Esophagus (tissue), 2 donors: ENCODE measurements around the gene BCKDHB. TPM values are rescaled to one million over a fixed set of nuclear protein-coding genes. Genes with fewer than 3 reads are reported as not detected.

ENCODE experiments used
- H3K27ac ChIP-seq, 2 donors: one replicate each; pipeline ENCODE4 v1.5.1; 2013; ENCODE audit warnings: low read depth in 2 of 2, mild to moderate bottlenecking in 2 of 2, inconsistent platforms in 1 of 2, low read length in 1 of 2, moderate library complexity in 1 of 2
- H3K27me3 ChIP-seq, 2 donors: one replicate each; pipeline ENCODE4 v1.6.1; 2013; ENCODE audit warnings: low read length in 2 of 2, control low read depth in 1 of 2, mild to moderate bottlenecking in 1 of 2; ENCODE audit not compliant: insufficient read depth in 2 of 2, control insufficient read depth in 1 of 2
- H3K36me3 ChIP-seq, 2 donors: one replicate each; pipeline ENCODE4 v1.6.1; 2013; ENCODE audit warnings: low read length in 1 of 2; ENCODE audit not compliant: control insufficient read depth in 2 of 2, insufficient read depth in 2 of 2
- H3K4me1 ChIP-seq, 2 donors: one replicate each; pipeline ENCODE4 v1.6.1; 2013; ENCODE audit warnings: low read length in 1 of 2; ENCODE audit not compliant: control insufficient read depth in 2 of 2, insufficient read depth in 2 of 2
- H3K4me3 ChIP-seq, 2 donors: one replicate each; pipeline ENCODE4 v1.5.1; 2013; ENCODE audit warnings: low read length in 2 of 2, mild to moderate bottlenecking in 2 of 2, low read depth in 1 of 2, moderate library complexity in 1 of 2
- H3K9me3 ChIP-seq, 2 donors: one replicate each; pipeline ENCODE4 v1.6.1; 2013; ENCODE audit warnings: mild to moderate bottlenecking in 2 of 2, low read depth in 1 of 2, low read length in 1 of 2, moderate library complexity in 1 of 2; ENCODE audit not compliant: control insufficient read depth in 2 of 2, insufficient read depth in 1 of 2
- WGBS, 2 donors: extraction: QIAGEN DNeasy Blood & Tissue Kit; methylation state at CpG; one replicate each; pipeline ENCODE4 v1.1.7; 2013; 5-methylcytosine and 5-hydroxymethylcytosine counted together
- polyA plus RNA-seq, 2 donors: library from polyadenylated mRNA; stranded (reverse); fragments of 200-250 nt; gene quantifications; one replicate each; pipeline ENCODE4 v1.2.3, GENCODE V29; 2013
- donor health status: healthy with polysubstance abuse.
- donor health status: Bipolar disorder and iron deficiency.

Gene BCKDHB
- polyA plus RNA-seq, 2 donors = 3.4 to 6.9 TPM

GRCh38 chr6:80145509-80145908 is 39.0 kb downstream of the BCKDHB start:
- H3K27ac ChIP-seq = no peak overlapping the region
- no peak overlapping the region for H3K4me3 ChIP-seq
- no peaks in the 10 kb centered on the region for H3K36me3 ChIP-seq
- no peaks in the 10 kb centered on the region for H3K27me3 ChIP-seq
- peaks cover 0 to 3% of the 10 kb centered on the region in 2 donors for H3K4me1 ChIP-seq
- H3K9me3 ChIP-seq = no peaks in the 10 kb centered on the region

DNA sequence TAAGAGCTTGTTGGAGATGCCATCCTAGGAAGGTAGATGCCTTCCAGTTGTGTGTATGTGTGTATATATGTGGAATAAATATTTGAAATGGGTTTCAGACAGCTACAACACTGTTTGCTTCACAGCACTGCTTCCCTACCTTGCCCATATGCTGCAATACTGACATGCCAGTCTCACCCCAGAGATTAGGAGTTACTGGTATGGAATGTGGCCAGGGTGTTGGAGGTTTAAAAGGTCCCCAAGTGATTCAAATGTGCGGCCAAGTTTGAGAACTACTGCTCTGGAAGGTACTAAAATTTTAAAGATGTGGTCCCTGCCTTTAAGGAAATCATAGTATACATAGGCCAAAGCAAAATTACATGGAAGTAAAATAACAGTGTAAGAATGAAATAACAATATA is 39.5 kb downstream of the BCKDHB start:
- WGBS, 2 donors = 93 to 94% methylated on average over 1 of the region's 1 CpG
- Histone ChIP-seq H3K4me1 (peaks cover 0 to 3% of the 10 kb centered on the region in 2 donors), H3K27ac (no peak overlapping the region), H3K9me3 (no peaks in the 10 kb centered on the region), H3K36me3 (no peaks in the 10 kb centered on the region), H3K4me3 (no peak overlapping the region), H3K27me3 (no peaks in the 10 kb centered on the region)

GRCh38 chr6:80148220-80148619 is 41.7 kb downstream of the BCKDHB start:
- WGBS, 2 donors = 94 to 97% methylated on average over 1 of the region's 1 CpG
- no peaks in the 10 kb centered on the region for H3K36me3 ChIP-seq
- H3K27me3 ChIP-seq = no peaks in the 10 kb centered on the region
- no peak overlapping the region for H3K4me3 ChIP-seq
- H3K4me1 ChIP-seq = peaks cover 0 to 3% of the 10 kb centered on the region in 2 donors
- H3K9me3 ChIP-seq = no peaks in the 10 kb centered on the region
- no peak overlapping the region for H3K27ac ChIP-seq

- Histone ChIP-seq H3K9me3 (no peaks in the 10 kb centered on the region), H3K36me3 (no peaks in the 10 kb centered on the region), H3K27ac (no peak overlapping the region), H3K4me3 (no peak overlapping the region), H3K27me3 (no peaks in the 10 kb centered on the region), H3K4me1 (no peaks in the 10 kb centered on the region)
- 93% methylated on average over 2 of the region's 2 CpGs for WGBS, 2 donors
Measured at GRCh38 chr6:80151635-80152034, 45.2 kb downstream of the BCKDHB start.

- H3K27ac ChIP-seq = no peak overlapping the region
- WGBS, 2 donors = 98 to 99% methylated on average over 2 of the region's 2 CpGs
- H3K4me3 ChIP-seq = no peak overlapping the region
- no peaks in the 10 kb centered on the region for H3K4me1 ChIP-seq
- H3K9me3 ChIP-seq = no peaks in the 10 kb centered on the region
- H3K36me3 ChIP-seq = no peaks in the 10 kb centered on the region
- H3K27me3 ChIP-seq = no peaks in the 10 kb centered on the region
Measured at GRCh38 chr6:80154160-80154559, 47.7 kb downstream of the BCKDHB start.

GRCh38 chr6:80156221-80156620 is 49.8 kb downstream of the BCKDHB start:
- H3K36me3 ChIP-seq = no peaks in the 10 kb centered on the region
- no peak overlapping the region for H3K4me3 ChIP-seq
- no peaks in the 10 kb centered on the region for H3K27me3 ChIP-seq
- H3K4me1 ChIP-seq = no peaks in the 10 kb centered on the region
- H3K9me3 ChIP-seq = no peaks in the 10 kb centered on the region
- no peak overlapping the region for H3K27ac ChIP-seq

DNA sequence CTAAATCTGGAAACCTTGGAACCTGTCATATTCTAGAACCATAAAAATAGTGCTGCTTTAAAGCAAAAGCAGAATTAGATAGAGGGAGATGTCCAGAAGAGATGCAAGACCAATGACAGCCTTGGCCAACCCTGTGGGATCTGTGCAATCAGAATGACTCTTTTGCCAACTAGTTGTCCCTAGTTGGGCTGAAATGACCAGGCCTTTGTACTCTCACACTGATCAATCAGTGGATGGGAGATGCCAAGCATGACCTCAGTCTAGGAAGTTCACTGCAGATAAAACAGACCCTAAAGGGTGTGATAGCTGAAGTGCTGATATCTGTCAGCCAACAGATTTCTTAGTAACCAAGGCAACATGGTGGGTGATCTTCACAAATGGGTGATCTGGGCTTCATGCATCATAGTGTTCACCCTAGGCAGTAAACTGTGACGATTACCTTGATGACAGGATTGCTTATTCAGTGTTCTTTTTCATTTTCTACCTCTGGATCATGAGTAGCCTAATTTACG is 52.1 kb downstream of the BCKDHB start:
- H3K36me3 ChIP-seq = no peaks in the 10 kb centered on the region
- no peaks in the 10 kb centered on the region for H3K9me3 ChIP-seq
- no peaks in the 10 kb centered on the region for H3K27me3 ChIP-seq
- no peak overlapping the region for H3K27ac ChIP-seq
- H3K4me3 ChIP-seq = no peak overlapping the region
- 88 to 92% methylated on average over 2 of the region's 2 CpGs for WGBS, 2 donors
- no peaks in the 10 kb centered on the region for H3K4me1 ChIP-seq

GRCh38 chr6:80161434-80161833 is 55.0 kb downstream of the BCKDHB start:
- no peaks in the 10 kb centered on the region for H3K4me1 ChIP-seq
- H3K36me3 ChIP-seq = no peaks in the 10 kb centered on the region
- no peak overlapping the region for H3K4me3 ChIP-seq
- no peaks in the 10 kb centered on the region for H3K27me3 ChIP-seq
- no peak overlapping the region for H3K27ac ChIP-seq
- no peaks in the 10 kb centered on the region for H3K9me3 ChIP-seq
- WGBS, 2 donors = 87 to 95% methylated on average over 1 of the region's 1 CpG

DNA sequence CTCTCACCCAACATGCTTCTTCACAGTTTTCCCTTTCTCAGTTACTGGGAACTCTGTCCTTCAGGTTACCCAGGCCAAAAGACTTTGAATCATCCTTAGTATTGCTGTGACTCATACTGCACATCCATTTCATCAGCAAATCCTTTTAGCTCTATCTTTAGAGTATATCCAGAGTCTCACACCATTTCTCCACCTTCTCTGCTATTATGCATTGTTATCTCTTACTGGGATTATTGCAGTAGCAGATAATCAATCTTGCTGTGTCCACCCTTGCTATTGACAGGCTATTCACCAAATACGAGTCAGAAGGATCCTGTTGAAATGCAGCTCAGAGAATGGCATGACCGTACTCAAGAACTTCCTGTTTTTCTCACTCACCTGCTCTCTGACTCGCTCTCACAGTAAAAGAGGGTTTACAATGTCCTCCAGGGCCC is 57.3 kb downstream of the BCKDHB start:
- Histone ChIP-seq H3K36me3 (peaks cover 0 to 2% of the 10 kb centered on the region in 2 donors), H3K9me3 (no peaks in the 10 kb centered on the region), H3K4me3 (no peak overlapping the region), H3K27me3 (no peaks in the 10 kb centered on the region), H3K27ac (peak overlapping the region in 1 of 2 donors; percentile 6), H3K4me1 (no peaks in the 10 kb centered on the region)
- WGBS, 2 donors = 46% methylated on average over 3 of the region's 3 CpGs

GRCh38 chr6:80165143-80165542 is 58.7 kb downstream of the BCKDHB start:
- Histone ChIP-seq H3K27me3 (no peaks in the 10 kb centered on the region), H3K36me3 (peaks cover 0 to 2% of the 10 kb centered on the region in 2 donors), H3K27ac (no peak overlapping the region), H3K4me3 (no peak overlapping the region), H3K4me1 (no peaks in the 10 kb centered on the region), H3K9me3 (no peaks in the 10 kb centered on the region)
- 68 to 77% methylated on average over 3 of the region's 3 CpGs for WGBS, 2 donors
